ENCODE measurements around the gene FAM13C.

The FAM13C gene

GRCh38 chr10:59360605-59361405 lies 1.5 kb downstream of the FAM13C start:
- DNase-seq, result no peak

- DNase-seq, result no peak
Observed at GRCh38 chr10:59358576-59358975, 3.8 kb downstream of the FAM13C start.

- no peak for DNase-seq
Observed at GRCh38 chr10:59354434-59354833, 7.9 kb downstream of the FAM13C start.

GRCh38 chr10:59350558-59350957 lies 11.8 kb downstream of the FAM13C start:
- no peak for DNase-seq

GRCh38 chr10:59346321-59346720 lies 16.0 kb downstream of the FAM13C start:
- no peak for DNase-seq

GRCh38 chr10:59342723-59343122 lies 19.6 kb downstream of the FAM13C start:
- DNase-seq, result no peak

- no peak for DNase-seq
Observed at GRCh38 chr10:59342000-59342399, 20.3 kb downstream of the FAM13C start.

GRCh38 chr10:59340285-59340684 lies 22.1 kb downstream of the FAM13C start:
- no peak for DNase-seq

GRCh38 chr10:59339351-59339750 lies 23.0 kb downstream of the FAM13C start:
- no peak for DNase-seq

- no peak for DNase-seq
Observed at GRCh38 chr10:59337201-59337652, 25.1 kb downstream of the FAM13C start.

- no peak for DNase-seq
Observed at GRCh38 chr10:59336632-59337031, 25.7 kb downstream of the FAM13C start.

- no peak for DNase-seq
Observed at GRCh38 chr10:59335497-59335896, 26.9 kb downstream of the FAM13C start.

GRCh38 chr10:59333701-59334100 lies 28.6 kb downstream of the FAM13C start:
- DNase-seq, result no peak

- DNase-seq, result no peak
Observed at GRCh38 chr10:59332581-59332980, 29.8 kb downstream of the FAM13C start.

- DNase-seq, result no peak
Observed at GRCh38 chr10:59331661-59332060, 30.7 kb downstream of the FAM13C start.

- DNase-seq, result no peak
Observed at GRCh38 chr10:59325116-59325515, 37.2 kb downstream of the FAM13C start.

GRCh38 chr10:59324597-59324996 lies 37.8 kb downstream of the FAM13C start:
- DNase-seq, result no peak

GRCh38 chr10:59323831-59324401 lies 38.4 kb downstream of the FAM13C start:
- DNase-seq, result no peak

GRCh38 chr10:59323036-59323459 lies 39.3 kb downstream of the FAM13C start:
- no peak for DNase-seq

- no peak for DNase-seq
Observed at GRCh38 chr10:59322131-59322530, 40.2 kb downstream of the FAM13C start.

GRCh38 chr10:59320355-59320754 lies 42.0 kb downstream of the FAM13C start:
- DNase-seq, result no peak

GRCh38 chr10:59319854-59320253 lies 42.5 kb downstream of the FAM13C start:
- DNase-seq, result no peak

GRCh38 chr10:59317066-59317465 lies 45.3 kb downstream of the FAM13C start:
- no peak for DNase-seq

- no peak for DNase-seq
Observed at GRCh38 chr10:59315465-59315864, 46.9 kb downstream of the FAM13C start.

- no peak for DNase-seq
Observed at GRCh38 chr10:59314268-59314667, 48.1 kb downstream of the FAM13C start.
